Caco-2 (cell line): ENCODE data around the gene PMM2. TPM values are rescaled to one million over a fixed set of nuclear protein-coding genes. Genes with fewer than 3 reads are reported as not detected.

Source experiments
- BruUV-seq: library from RNA; stranded (reverse); fragments of 400-500 nt; replicated peaks from 2 replicates; lab custom pipeline; 2021; lab: Mats Ljungman, UMichigan
- CTCF ChIA-PET: fragments of 300-600 bp; sonication (Branson Sonifier 250); formaldehyde crosslinking; loops from one replicate; lab custom pipeline; 2022; ENCODE audit warnings: antibody characterized with exemption; lab: Charles Lee
- POLR2A ChIA-PET: fragments of 300-600 bp; sonication (Branson Sonifier 250); formaldehyde crosslinking; loops from one replicate; lab custom pipeline; 2022; ENCODE audit warnings: antibody characterized with exemption; lab: Charles Lee
- DNase-seq, 2 experiments: peaks; one replicate each; pipeline versions ENCODE4 v3.0.0 to v3.0.0-alpha.2; 2020 to 2022
- H3K27me3 ChIP-seq: replicated peaks from 2 replicates; pipeline ENCODE4 v1.6.0; 2011; ENCODE audit warnings: low read length; ENCODE audit not compliant: control insufficient read depth, insufficient read depth
- H3K36me3 ChIP-seq: 2 replicates; pipeline ENCODE4 v1.5.1; 2011; ENCODE audit warnings: low read length; ENCODE audit not compliant: control insufficient read depth, insufficient read depth
- H3K4me1 ChIP-seq: fragments of 250-450 bp; sonication (Bioruptor Pico); 2 replicates; pipeline ENCODE4 v1.5.1; 2020; ENCODE audit warnings: mild to moderate bottlenecking
- H3K4me3 ChIP-seq: 2 replicates; pipeline ENCODE4 v1.5.1; 2011; ENCODE audit warnings: low read depth, mild to moderate bottlenecking, control low read depth, low read length
- H3K9me3 ChIP-seq: fragments of 250-450 bp; sonication (Bioruptor Pico); 2 replicates; pipeline ENCODE4 v1.5.1; 2020; ENCODE audit warnings: mild to moderate bottlenecking, moderate library complexity
- H3K27ac Mint-ChIP-seq: one replicate; pipeline ENCODE4 v1.8.0; 2022; ENCODE audit warnings: mixed read lengths; ENCODE audit not compliant: unreplicated experiment
- H3K27me3 Mint-ChIP-seq: one replicate; pipeline ENCODE4 v1.8.0; 2022; ENCODE audit warnings: mixed read lengths; ENCODE audit not compliant: insufficient read depth, unreplicated experiment
- H3K36me3 Mint-ChIP-seq: one replicate; pipeline ENCODE4 v1.8.0; 2022; ENCODE audit warnings: mild to moderate bottlenecking, mixed read lengths; ENCODE audit not compliant: insufficient read depth, unreplicated experiment
- H3K4me1 Mint-ChIP-seq: one replicate; pipeline ENCODE4 v1.8.0; 2022; ENCODE audit warnings: low read depth, mixed read lengths; ENCODE audit not compliant: unreplicated experiment
- H3K4me3 Mint-ChIP-seq: one replicate; pipeline ENCODE4 v1.8.0; 2022; ENCODE audit warnings: mild to moderate bottlenecking, moderate library complexity, mixed read lengths; ENCODE audit not compliant: unreplicated experiment
- H3K9me3 Mint-ChIP-seq: one replicate; pipeline ENCODE4 v1.8.0; 2022; ENCODE audit warnings: mixed read lengths; ENCODE audit not compliant: unreplicated experiment
- CTCF ChIP-seq, 2 experiments: fragments of 200-600 bp in 1 of 2; IDR thresholded peaks; 1 replicate in 1 of 2; 2 replicates in 1 of 2; pipeline versions ENCODE4 v1.5.1 to v1.8.0; 2011 to 2022; ENCODE audit warnings: antibody characterized with exemption in 1 of 2, control low read depth in 1 of 2, inconsistent platforms in 1 of 2, low read depth in 1 of 2, low read length in 1 of 2, mild to moderate bottlenecking in 1 of 2, moderate library complexity in 1 of 2; ENCODE audit not compliant: insufficient read depth in 1 of 2, severe bottlenecking in 1 of 2, unreplicated experiment in 1 of 2
- intact Hi-C: fragments of 100-400 bp; cut with micrococcal nuclease; formaldehyde crosslinking; loops from one replicate; pipeline ENCODE4 v1.10.0; 2022; ENCODE audit not compliant: unreplicated experiment
- total RNA-seq: library from RNA; stranded (reverse); gene quantifications from 2 replicates; pipeline ENCODE4 v1.2.3, GENCODE V29; 2022

The PMM2 gene
- total RNA-seq, 1 experiment from 2014 or later, result 69.0 TPM

GRCh38 chr16:8758022-8758421 is 39.6 kb upstream of the PMM2 start:
- no TSS peak for BruUV-seq
- intact Hi-C loops, result no loop called here
- Histone ChIP-seq H3K4me3 (no peak overlapping the region), H3K4me1 (peaks cover 23% of the 10 kb centered on the region), H3K9me3 (no peaks in the 10 kb centered on the region), H3K27me3 (no peaks in the 10 kb centered on the region), H3K36me3 (no peaks in the 10 kb centered on the region)
- Mint-ChIP-seq H3K9me3 (peaks cover 10% of the 10 kb centered on the region), H3K27me3 (no peaks in the 10 kb centered on the region), H3K27ac (no peak overlapping the region), H3K4me3 (no peak overlapping the region), H3K4me1 (peaks cover 12% of the 10 kb centered on the region), H3K36me3 (peaks cover 31% of the 10 kb centered on the region)
- no peak for DNase-seq
- ChIA-PET POLR2A (no interaction called here), CTCF (no interaction called here)
- no peak for TF ChIP-seq CTCF (IDR thresholded peaks at IDR 0.05; ENCODE audit: insufficient read depth in 1 of 2, low read depth in 1 of 2, low read length in 1 of 2, severe bottlenecking in 1 of 2, unreplicated experiment in 1 of 2)

- Histone ChIP-seq H3K36me3 (no peaks in the 10 kb centered on the region), H3K27me3 (no peaks in the 10 kb centered on the region), H3K4me3 (no peak overlapping the region), H3K9me3 (no peaks in the 10 kb centered on the region), H3K4me1 (peaks cover 4% of the 10 kb centered on the region)
- no peak overlapping the region for H3K27ac Mint-ChIP-seq
- H3K4me3 Mint-ChIP-seq, result no peak overlapping the region
- H3K27me3 Mint-ChIP-seq, result no peaks in the 10 kb centered on the region
- CTCF ChIA-PET, result interaction anchor here (0.5 to 0.6 kb wide), 2 partner anchors 114 to 258 kb away, joined by 3 read pairs; no protein-coding TSS in a partner anchor
- intact Hi-C loops, result no loop called here
- no TSS peak for BruUV-seq
- peaks cover 17% of the 10 kb centered on the region for H3K36me3 Mint-ChIP-seq
- no peak for DNase-seq
- H3K9me3 Mint-ChIP-seq, result peaks cover 10% of the 10 kb centered on the region
- H3K4me1 Mint-ChIP-seq, result peaks cover 2% of the 10 kb centered on the region
- no peak for TF ChIP-seq CTCF (IDR thresholded peaks at IDR 0.05; ENCODE audit: insufficient read depth in 1 of 2, low read depth in 1 of 2, low read length in 1 of 2, severe bottlenecking in 1 of 2, unreplicated experiment in 1 of 2)
- POLR2A ChIA-PET, result no interaction called here
Observed at GRCh38 chr16:8760021-8760420, 37.6 kb upstream of the PMM2 start.

GRCh38 chr16:8761078-8761477 is 36.6 kb upstream of the PMM2 start:
- H3K36me3 ChIP-seq, result no peaks in the 10 kb centered on the region
- H3K27ac Mint-ChIP-seq, result no peak overlapping the region
- H3K4me3 Mint-ChIP-seq, result no peak overlapping the region
- intact Hi-C loops, result no loop called here
- H3K9me3 ChIP-seq, result no peaks in the 10 kb centered on the region
- no peaks in the 10 kb centered on the region for H3K27me3 ChIP-seq
- BruUV-seq, result no TSS peak
- no peak overlapping the region for H3K4me3 ChIP-seq
- H3K9me3 Mint-ChIP-seq, result peaks cover 10% of the 10 kb centered on the region
- CTCF ChIA-PET, result no interaction called here
- TF ChIP-seq CTCF (IDR thresholded peaks at IDR 0.05; ENCODE audit: insufficient read depth in 1 of 2, low read depth in 1 of 2, low read length in 1 of 2, severe bottlenecking in 1 of 2, unreplicated experiment in 1 of 2), result no peak
- peaks cover 13% of the 10 kb centered on the region for H3K36me3 Mint-ChIP-seq
- no peak for DNase-seq
- H3K27me3 Mint-ChIP-seq, result no peaks in the 10 kb centered on the region
- POLR2A ChIA-PET, result no interaction called here
- H3K4me1 Mint-ChIP-seq, result no peaks in the 10 kb centered on the region
- H3K4me1 ChIP-seq, result no peaks in the 10 kb centered on the region
